Stimulated activated naive CD8-positive, alpha-beta T cell treated with anti-CD3 and anti-CD28 coated beads, Interleukin-15, Interleukin-2, amounts not matched to agents 100 ng/mL and 50 ng/mL, for 24 hours (primary cell): ENCODE results near the gene ITPR2.

Experiments
- H3K27ac Mint-ChIP-seq: one replicate; pipeline ENCODE4 v1.8.0; 2021; ENCODE audit warnings: mild to moderate bottlenecking, mixed read lengths
- H3K27me3 Mint-ChIP-seq: one replicate; pipeline ENCODE4 v1.8.0; 2021; ENCODE audit warnings: mixed read lengths
- H3K36me3 Mint-ChIP-seq: one replicate; pipeline ENCODE4 v1.8.0; 2021; ENCODE audit warnings: low read depth, mixed read lengths
- H3K4me1 Mint-ChIP-seq: one replicate; pipeline ENCODE4 v1.8.0; 2021; ENCODE audit warnings: low read depth, mixed read lengths
- H3K4me3 Mint-ChIP-seq: one replicate; pipeline ENCODE4 v1.8.0; 2021; ENCODE audit warnings: mild to moderate bottlenecking, mixed read lengths
- H3K9me3 Mint-ChIP-seq: one replicate; pipeline ENCODE4 v1.8.0; 2021; ENCODE audit warnings: mixed read lengths

ITPR2 gene

GRCh38 chr12:26378711-26379110, 454.3 kb downstream of the ITPR2 start:
- Mint-ChIP-seq H3K36me3 (peaks cover 25% of the 10 kb centered on the region), H3K4me3 (no peak overlapping the region), H3K9me3 (peaks cover 4% of the 10 kb centered on the region), H3K27me3 (no peaks in the 10 kb centered on the region), H3K4me1 (no peaks in the 10 kb centered on the region), H3K27ac (no peak overlapping the region)

- H3K4me1 Mint-ChIP-seq = no peaks in the 10 kb centered on the region
Measured at GRCh38 chr12:26374934-26375680, 457.9 kb downstream of the ITPR2 start.

GRCh38 chr12:26373606-26374495, 459.1 kb downstream of the ITPR2 start:
- H3K27ac Mint-ChIP-seq = no peak overlapping the region
- no peaks in the 10 kb centered on the region for H3K27me3 Mint-ChIP-seq
- no peaks in the 10 kb centered on the region for H3K4me1 Mint-ChIP-seq
- no peak overlapping the region for H3K4me3 Mint-ChIP-seq
- no peaks in the 10 kb centered on the region for H3K9me3 Mint-ChIP-seq
- peaks cover 39% of the 10 kb centered on the region for H3K36me3 Mint-ChIP-seq

More at GRCh38 chr12:26374934-26375680, 457.9 kb downstream of the ITPR2 start:
- H3K4me3 Mint-ChIP-seq = no peak overlapping the region
- no peaks in the 10 kb centered on the region for H3K27me3 Mint-ChIP-seq
- no peaks in the 10 kb centered on the region for H3K9me3 Mint-ChIP-seq
- H3K36me3 Mint-ChIP-seq = peaks cover 31% of the 10 kb centered on the region
- no peak overlapping the region for H3K27ac Mint-ChIP-seq

- Mint-ChIP-seq H3K27ac (no peak overlapping the region), H3K9me3 (no peaks in the 10 kb centered on the region), H3K4me3 (no peak overlapping the region), H3K4me1 (no peaks in the 10 kb centered on the region), H3K36me3 (peaks cover 38% of the 10 kb centered on the region), H3K27me3 (no peaks in the 10 kb centered on the region)
Measured at GRCh38 chr12:26372866-26373265, 460.1 kb downstream of the ITPR2 start.

- Mint-ChIP-seq H3K4me1 (no peaks in the 10 kb centered on the region), H3K27me3 (no peaks in the 10 kb centered on the region), H3K27ac (no peak overlapping the region), H3K4me3 (no peak overlapping the region), H3K36me3 (peaks cover 35% of the 10 kb centered on the region), H3K9me3 (no peaks in the 10 kb centered on the region)
Measured at GRCh38 chr12:26370098-26370497, 462.9 kb downstream of the ITPR2 start.

GRCh38 chr12:26369588-26369987, 463.4 kb downstream of the ITPR2 start:
- Mint-ChIP-seq H3K9me3 (no peaks in the 10 kb centered on the region), H3K27ac (no peak overlapping the region), H3K27me3 (no peaks in the 10 kb centered on the region), H3K4me1 (no peaks in the 10 kb centered on the region), H3K4me3 (no peak overlapping the region), H3K36me3 (peaks cover 32% of the 10 kb centered on the region)

- no peaks in the 10 kb centered on the region for H3K27me3 Mint-ChIP-seq
- no peak overlapping the region for H3K4me3 Mint-ChIP-seq
- H3K9me3 Mint-ChIP-seq = no peaks in the 10 kb centered on the region
- no peak overlapping the region for H3K27ac Mint-ChIP-seq
- H3K36me3 Mint-ChIP-seq = peaks cover 37% of the 10 kb centered on the region
- H3K4me1 Mint-ChIP-seq = no peaks in the 10 kb centered on the region
Measured at GRCh38 chr12:26367991-26368730, 464.8 kb downstream of the ITPR2 start.

- Mint-ChIP-seq H3K4me3 (no peak overlapping the region), H3K27ac (no peak overlapping the region), H3K27me3 (no peaks in the 10 kb centered on the region), H3K9me3 (no peaks in the 10 kb centered on the region), H3K4me1 (no peaks in the 10 kb centered on the region), H3K36me3 (peaks cover 16% of the 10 kb centered on the region)
Measured at GRCh38 chr12:26361964-26362363, 471.0 kb downstream of the ITPR2 start.

- Mint-ChIP-seq H3K9me3 (no peaks in the 10 kb centered on the region), H3K36me3 (peaks cover 16% of the 10 kb centered on the region), H3K4me1 (no peaks in the 10 kb centered on the region), H3K27me3 (no peaks in the 10 kb centered on the region), H3K27ac (no peak overlapping the region), H3K4me3 (no peak overlapping the region)
Measured at GRCh38 chr12:26360062-26360461, 472.9 kb downstream of the ITPR2 start.

GRCh38 chr12:26359576-26359975, 473.4 kb downstream of the ITPR2 start:
- H3K4me3 Mint-ChIP-seq = no peak overlapping the region
- no peaks in the 10 kb centered on the region for H3K27me3 Mint-ChIP-seq
- no peaks in the 10 kb centered on the region for H3K4me1 Mint-ChIP-seq
- peaks cover 16% of the 10 kb centered on the region for H3K36me3 Mint-ChIP-seq
- H3K27ac Mint-ChIP-seq = no peak overlapping the region
- no peaks in the 10 kb centered on the region for H3K9me3 Mint-ChIP-seq

GRCh38 chr12:26358651-26359050, 474.3 kb downstream of the ITPR2 start:
- H3K27ac Mint-ChIP-seq = no peak overlapping the region
- peaks cover 14% of the 10 kb centered on the region for H3K36me3 Mint-ChIP-seq
- H3K4me3 Mint-ChIP-seq = no peak overlapping the region
- no peaks in the 10 kb centered on the region for H3K27me3 Mint-ChIP-seq
- H3K4me1 Mint-ChIP-seq = no peaks in the 10 kb centered on the region
- no peaks in the 10 kb centered on the region for H3K9me3 Mint-ChIP-seq

- Mint-ChIP-seq H3K9me3 (no peaks in the 10 kb centered on the region), H3K4me3 (no peak overlapping the region), H3K36me3 (peaks cover 8% of the 10 kb centered on the region), H3K27me3 (no peaks in the 10 kb centered on the region), H3K27ac (no peak overlapping the region), H3K4me1 (peaks cover 14% of the 10 kb centered on the region)
Measured at GRCh38 chr12:26347300-26347699, 485.7 kb downstream of the ITPR2 start.

- H3K27ac Mint-ChIP-seq = no peak overlapping the region
Measured at GRCh38 chr12:26346736-26347135, 486.3 kb downstream of the ITPR2 start.

GRCh38 chr12:26345471-26346003, 487.5 kb downstream of the ITPR2 start:
- H3K9me3 Mint-ChIP-seq = no peaks in the 10 kb centered on the region
- H3K27me3 Mint-ChIP-seq = no peaks in the 10 kb centered on the region
- no peak overlapping the region for H3K4me3 Mint-ChIP-seq
- H3K36me3 Mint-ChIP-seq = peaks cover 13% of the 10 kb centered on the region
- H3K27ac Mint-ChIP-seq = no peak overlapping the region
- peaks cover 25% of the 10 kb centered on the region for H3K4me1 Mint-ChIP-seq

More at GRCh38 chr12:26346736-26347135, 486.3 kb downstream of the ITPR2 start:
- Mint-ChIP-seq H3K4me3 (no peak overlapping the region), H3K27me3 (no peaks in the 10 kb centered on the region), H3K36me3 (peaks cover 7% of the 10 kb centered on the region), H3K9me3 (no peaks in the 10 kb centered on the region), H3K4me1 (peaks cover 17% of the 10 kb centered on the region)
